ENCODE measurements around the gene CIPC.

Gene CIPC

GRCh38 chr14:77120771-77121743, 23.0 kb downstream of the CIPC start:
- Histone ChIP-seq H3K27me3 (replicated peaks; ENCODE audit: control insufficient read depth, insufficient read depth, low read length) (no peaks in the 10 kb centered on the region; the same call in none of the 2 replicates), H3K4me3 (replicated peaks; ENCODE audit: low read depth, low read length) (peak overlapping the region; percentile 12), H3K36me3 (ENCODE audit: control insufficient read depth, insufficient read depth, low read length) (peaks cover 2% of the 10 kb centered on the region)
- DNase-seq (ENCODE audit: extremely low read depth, insufficient read length): peak; percentile 82
- TF ChIP-seq CTCF (IDR thresholded peaks at IDR 0.05; ENCODE audit: insufficient read depth, low read length, poor library complexity, severe bottlenecking): no peak

GRCh38 chr14:77122526-77123125, 24.6 kb downstream of the CIPC start:
- Histone ChIP-seq H3K4me3 (replicated peaks; ENCODE audit: low read depth, low read length) (no peak overlapping the region), H3K36me3 (ENCODE audit: control insufficient read depth, insufficient read depth, low read length) (peaks cover 2% of the 10 kb centered on the region), H3K27me3 (replicated peaks; ENCODE audit: control insufficient read depth, insufficient read depth, low read length) (peaks cover under 1% of the 10 kb centered on the region)
- DNase-seq (ENCODE audit: extremely low read depth, insufficient read length): no peak
- no peak for TF ChIP-seq CTCF (IDR thresholded peaks at IDR 0.05; ENCODE audit: insufficient read depth, low read length, poor library complexity, severe bottlenecking)

GRCh38 chr14:77123381-77124325, 25.6 kb downstream of the CIPC start:
- DNase-seq (ENCODE audit: extremely low read depth, insufficient read length): no peak
- H3K36me3 ChIP-seq (ENCODE audit: control insufficient read depth, insufficient read depth, low read length): peaks cover 2% of the 10 kb centered on the region
- peaks cover 2% of the 10 kb centered on the region for H3K27me3 ChIP-seq (replicated peaks; ENCODE audit: control insufficient read depth, insufficient read depth, low read length)
- H3K4me3 ChIP-seq (replicated peaks; ENCODE audit: low read depth, low read length): peak overlapping the region; percentile 64; the same call in 1 of the 2 replicates
- TF ChIP-seq CTCF (IDR thresholded peaks at IDR 0.05; ENCODE audit: insufficient read depth, low read length, poor library complexity, severe bottlenecking): no peak

- H3K4me3 ChIP-seq (replicated peaks; ENCODE audit: low read depth, low read length): peak overlapping the region; percentile 64
- H3K36me3 ChIP-seq (ENCODE audit: control insufficient read depth, insufficient read depth, low read length): peaks cover 2% of the 10 kb centered on the region
- TF ChIP-seq CTCF (IDR thresholded peaks at IDR 0.05; ENCODE audit: insufficient read depth, low read length, poor library complexity, severe bottlenecking): peak; percentile 2
- peaks cover 2% of the 10 kb centered on the region for H3K27me3 ChIP-seq (replicated peaks; ENCODE audit: control insufficient read depth, insufficient read depth, low read length)
- DNase-seq (ENCODE audit: extremely low read depth, insufficient read length): peak; percentile 74
Measured at GRCh38 chr14:77124345-77125280, 26.6 kb downstream of the CIPC start.
